ENCODE measurements around the gene MTARC2. TPM values are rescaled to one million over a fixed set of nuclear protein-coding genes. Genes with fewer than 3 reads are reported as not detected.

MTARC2 gene
- polyA plus RNA-seq, 1 of the 3 experiments (the other 2 are of a cell fraction), result 6.1 TPM

GRCh38 chr1:220699044-220699443 lies 49.1 kb upstream of the MTARC2 start:
- no peak for TF ChIP-seq RFX5 (IDR thresholded peaks at IDR 0.05; ENCODE audit: low read length)
- TF ChIP-seq SMC3 (IDR thresholded peaks at IDR 0.05; ENCODE audit: low read depth, low read length), result no peak
- TF ChIP-seq PBX3 (IDR thresholded peaks at IDR 0.05), result no peak
- no peak for TF ChIP-seq MXI1 (IDR thresholded peaks at IDR 0.05; ENCODE audit: low read depth, low read length)
- TF ChIP-seq ZBTB33 (IDR thresholded peaks at IDR 0.05; ENCODE audit: borderline replicate concordance, low read depth), result no peak
- no peak for TF ChIP-seq RXRA (IDR thresholded peaks at IDR 0.05; ENCODE audit: borderline replicate concordance, low read depth)
- TF ChIP-seq NFIC (IDR thresholded peaks at IDR 0.05; ENCODE audit: borderline replicate concordance), result no peak
- TF ChIP-seq SIN3A (IDR thresholded peaks at IDR 0.05; ENCODE audit: borderline replicate concordance, low read depth, low read length), result no peak
- TF ChIP-seq FOXJ3 (CRISPR knock-in tag; IDR thresholded peaks at IDR 0.05), result no peak
- TF ChIP-seq RAD21 (IDR thresholded peaks at IDR 0.05; ENCODE audit: low read length), result no peak
- TF ChIP-seq POLR2AphosphoS5 (IDR thresholded peaks at IDR 0.05; ENCODE audit: low read depth, low read length), result no peak
- TF ChIP-seq REST (IDR thresholded peaks at IDR 0.05; ENCODE audit: low read depth, low read length), result no peak
- no peak for TF ChIP-seq EZH2phosphoT487 (IDR thresholded peaks at IDR 0.05; ENCODE audit: borderline replicate concordance, low read depth)
- TF ChIP-seq CHD2 (IDR thresholded peaks at IDR 0.05; ENCODE audit: low read length, partially characterized antibody), result no peak
- no peak overlapping the region for H3K9ac ChIP-seq
- WGBS (ENCODE audit: low lambda C conversion rate), result 78% methylated on average over 2 of the region's 3 CpGs
- no peaks in the 10 kb centered on the region for H4K20me1 ChIP-seq (ENCODE audit: insufficient read depth)
- ChIA-PET CTCF (interaction anchor here (0.6 to 1.9 kb wide), 5 partner anchors 8 to 418 kb away, joined by 3 to 8 read pairs (median 3); no protein-coding TSS in a partner anchor), POLR2A (no interaction called here)
- no peak overlapping the region for H2AFZ ChIP-seq (ENCODE audit: low read depth)
- H3K4me3 ChIP-seq (ENCODE audit: low read depth in 2 of 2, low read length in 1 of 2), result no peak overlapping the region
- no peaks in the 10 kb centered on the region for H3K79me2 ChIP-seq (ENCODE audit: insufficient read depth)
- no peak for DNase-seq
- H3K36me3 ChIP-seq (replicated peaks in 1 of 2; ENCODE audit: control insufficient read depth in 1 of 2, insufficient read depth in 2 of 2, low read length in 1 of 2), result no peaks in the 10 kb centered on the region
- H3K27ac ChIP-seq (ENCODE audit: low read depth in 2 of 2, low read length in 1 of 2), result no peak overlapping the region
- H3K27me3 ChIP-seq (ENCODE audit: insufficient read depth), result no peaks in the 10 kb centered on the region
- H3K4me1 ChIP-seq (ENCODE audit: control insufficient read depth in 1 of 2, insufficient read depth in 2 of 2, low read depth in 1 of 2, low read length in 1 of 2), result no peaks in the 10 kb centered on the region
- no peaks in the 10 kb centered on the region for H3K9me2 ChIP-seq
- H3K4me2 ChIP-seq, result no peak overlapping the region
- H3K9me3 ChIP-seq, result no peaks in the 10 kb centered on the region
- no peaks in the 10 kb centered on the region for H3F3A ChIP-seq (replicated peaks; ENCODE audit: insufficient read depth)
